Peyer's patch (tissue), 4 donors: ENCODE measurements around the gene KIFC3. TPM values are rescaled to one million over a fixed set of nuclear protein-coding genes. Genes with fewer than 3 reads are reported as not detected.

ENCODE experiments used
- DNase-seq, 3 donors: peaks; one replicate each; pipeline ENCODE4 v3.0.0-alpha.2; 2017 to 2019
- H3K27ac ChIP-seq, 4 donors: fragments of 200-600 bp; sonication (generic); one replicate each; pipeline ENCODE4 v1.5.1; 2016 to 2019
- H3K27me3 ChIP-seq, 2 donors: fragments of 200-600 bp; sonication (generic); one replicate each; pipeline ENCODE4 v1.5.1; 2019
- H3K36me3 ChIP-seq, 3 donors: fragments of 200-600 bp; sonication (generic); one replicate each; pipeline ENCODE4 v1.5.1; 2016 to 2019
- H3K4me1 ChIP-seq, 4 donors: fragments of 200-600 bp; sonication (generic); one replicate each; pipeline ENCODE4 v1.5.1; 2016 to 2019
- H3K4me3 ChIP-seq, 4 donors: fragments of 200-600 bp; sonication (generic); 1 replicate in 3 of 4; 2 replicates in 1 of 4; pipeline ENCODE4 v1.5.1; 2016 to 2019; ENCODE audit warnings: mild to moderate bottlenecking in 1 of 4
- H3K9me3 ChIP-seq, 4 donors: fragments of 200-600 bp; sonication (generic); one replicate each; pipeline ENCODE4 v1.5.1; 2016 to 2019; ENCODE audit warnings: mild to moderate bottlenecking in 1 of 4
- CTCF ChIP-seq, 6 experiments: fragments of 450-650 bp in 4 of 6; fragments of 200-600 bp in 2 of 6; sonication (generic) in 1 of 6; IDR thresholded peaks; one replicate each; pipeline ENCODE4 v1.5.1; 2017 to 2019; ENCODE audit warnings: antibody characterized with exemption in 6 of 6, mild to moderate bottlenecking in 3 of 6, moderate library complexity in 1 of 6
- POLR2A ChIP-seq, 2 donors: fragments of 450-650 bp; IDR thresholded peaks; one replicate each; pipeline ENCODE4 v1.5.1; 2017; ENCODE audit warnings: antibody characterized with exemption in 2 of 2, mild to moderate bottlenecking in 2 of 2, moderate library complexity in 2 of 2
- total RNA-seq, 4 donors: library from RNA; depleted of rRNA; stranded (reverse); fragments of >200 nt; gene quantifications; one replicate each; pipeline ENCODE4 v1.1.0, GENCODE V29; 2016

Gene KIFC3
- total RNA-seq, 4 donors from 2014 or later, result 29.7 to 530 (median 272) TPM

GRCh38 chr16:57804111-57804837, 2.0 kb upstream of the KIFC3 start:
- Histone ChIP-seq H3K4me3 (no peak overlapping the region), H3K36me3 (no peaks in the 10 kb centered on the region), H3K4me1 (peaks cover 0 to 59% (median 7%) of the 10 kb centered on the region in 4 donors), H3K27ac (peak overlapping the region in 1 of 4 donors; percentile 65), H3K9me3 (no peaks in the 10 kb centered on the region), H3K27me3 (no peaks in the 10 kb centered on the region)
- no peak for DNase-seq
- TF ChIP-seq CTCF (IDR thresholded peaks at IDR 0.05) (no peak), POLR2A (IDR thresholded peaks at IDR 0.05) (no peak)

GRCh38 chr16:57803134-57803990, 1.1 kb upstream of the KIFC3 start:
- TF ChIP-seq CTCF (IDR thresholded peaks at IDR 0.05) (no peak), POLR2A (IDR thresholded peaks at IDR 0.05) (no peak)
- DNase-seq, result peak in 1 of 3 donors; percentile 50
- Histone ChIP-seq H3K36me3 (no peaks in the 10 kb centered on the region), H3K4me3 (peak overlapping the region in 1 of 4 donors; percentile 55), H3K9me3 (no peaks in the 10 kb centered on the region), H3K27ac (peak overlapping the region in 3 of 4 donors; percentile 65 to 74 (median 65)), H3K27me3 (no peaks in the 10 kb centered on the region), H3K4me1 (peaks cover 0 to 60% (median 6%) of the 10 kb centered on the region in 4 donors)

GRCh38 chr16:57801809-57802340, 416 bp downstream of the KIFC3 start:
- TF ChIP-seq CTCF (IDR thresholded peaks at IDR 0.05) (no peak), POLR2A (IDR thresholded peaks at IDR 0.05) (no peak)
- Histone ChIP-seq H3K4me1 (peaks cover 0 to 69% (median 5%) of the 10 kb centered on the region in 4 donors), H3K9me3 (no peaks in the 10 kb centered on the region), H3K4me3 (peak overlapping the region; percentile 34 to 55 (median 52)), H3K27me3 (no peaks in the 10 kb centered on the region), H3K36me3 (peaks cover 0 to 8% (median 0%) of the 10 kb centered on the region in 3 donors), H3K27ac (peak overlapping the region; percentile 40 to 74 (median 65))
- peak in 1 of 3 donors; percentile 55 for DNase-seq

- Histone ChIP-seq H3K27ac (peak overlapping the region; percentile 40 to 74 (median 65)), H3K4me1 (peaks cover 0 to 69% (median 5%) of the 10 kb centered on the region in 4 donors), H3K9me3 (no peaks in the 10 kb centered on the region), H3K4me3 (peak overlapping the region; percentile 34 to 55 (median 52)), H3K36me3 (peaks cover 0 to 14% (median 0%) of the 10 kb centered on the region in 3 donors), H3K27me3 (no peaks in the 10 kb centered on the region)
- peak in 1 of 3 donors; percentile 42 for DNase-seq
- TF ChIP-seq CTCF (IDR thresholded peaks at IDR 0.05) (no peak), POLR2A (IDR thresholded peaks at IDR 0.05) (no peak)
Observed at GRCh38 chr16:57801098-57801808, 1.0 kb downstream of the KIFC3 start.
